ENCODE results near the gene CTNND2.
A peak's percentile ranks its signal among the peaks of the same experiment; 100 is the strongest.

Gene CTNND2

GRCh38 chr5:11760934-11761603, 143.2 kb downstream of the CTNND2 start:
- no peak for DNase-seq

- DNase-seq: no peak
Measured at GRCh38 chr5:11758321-11758720, 145.9 kb downstream of the CTNND2 start.

GRCh38 chr5:11757661-11758060, 146.6 kb downstream of the CTNND2 start:
- no peak for DNase-seq

- DNase-seq: no peak
Measured at GRCh38 chr5:11737010-11737409, 167.2 kb downstream of the CTNND2 start.

- no peak for DNase-seq
Measured at GRCh38 chr5:11734369-11734768, 169.9 kb downstream of the CTNND2 start.

- DNase-seq: no peak
Measured at GRCh38 chr5:11733840-11734192, 170.4 kb downstream of the CTNND2 start.

- DNase-seq: no peak
Measured at GRCh38 chr5:11733185-11733839, 170.9 kb downstream of the CTNND2 start.

- DNase-seq: no peak
Measured at GRCh38 chr5:11724940-11725339, 179.3 kb downstream of the CTNND2 start.

- peak; percentile 42 for DNase-seq
Measured at GRCh38 chr5:11719888-11720481, 184.3 kb downstream of the CTNND2 start.

- no peak for DNase-seq
Measured at GRCh38 chr5:11715461-11716196, 188.6 kb downstream of the CTNND2 start.

- no peak for DNase-seq
Measured at GRCh38 chr5:11711932-11712331, 192.3 kb downstream of the CTNND2 start.

- no peak for DNase-seq
Measured at GRCh38 chr5:11709021-11709420, 195.2 kb downstream of the CTNND2 start.

GRCh38 chr5:11704916-11705315, 199.3 kb downstream of the CTNND2 start:
- DNase-seq: no peak

- DNase-seq: no peak
Measured at GRCh38 chr5:11700391-11700790, 203.9 kb downstream of the CTNND2 start.

- no peak for DNase-seq
Measured at GRCh38 chr5:11692636-11693035, 211.6 kb downstream of the CTNND2 start.

GRCh38 chr5:11687498-11687897, 216.7 kb downstream of the CTNND2 start:
- DNase-seq: no peak

- no peak for DNase-seq
Measured at GRCh38 chr5:11684607-11685006, 219.6 kb downstream of the CTNND2 start.

- DNase-seq: no peak
Measured at GRCh38 chr5:11683666-11684065, 220.6 kb downstream of the CTNND2 start.

GRCh38 chr5:11681796-11682195, 222.4 kb downstream of the CTNND2 start:
- DNase-seq: no peak

- DNase-seq: no peak
Measured at GRCh38 chr5:11679676-11680075, 224.6 kb downstream of the CTNND2 start.

GRCh38 chr5:11675184-11675583, 229.1 kb downstream of the CTNND2 start:
- DNase-seq: no peak

GRCh38 chr5:11672385-11673085, 231.7 kb downstream of the CTNND2 start:
- no peak for DNase-seq

- no peak for DNase-seq
Measured at GRCh38 chr5:11658376-11658775, 245.9 kb downstream of the CTNND2 start.

Data from NCI-H1105 treated with DMSO at 0.1 percent for 48 hours (cell line).